KMS-11 (cell line): ENCODE data around the gene FMNL2.

Source experiments
- H2AFZ ChIP-seq: fragments of 200-600 bp; sonication (generic); 2 replicates; pipeline ENCODE4 v1.6.1; 2016; ENCODE audit warnings: antibody characterized with exemption, mixed run types, low read depth
- H3K27ac ChIP-seq: fragments of 200-600 bp; sonication (generic); 2 replicates; pipeline ENCODE4 v1.6.1; 2016; ENCODE audit warnings: mild to moderate bottlenecking, mixed run types
- H3K27me3 ChIP-seq: fragments of 200-600 bp; sonication (generic); 2 replicates; pipeline ENCODE4 v1.6.1; 2017; ENCODE audit warnings: mild to moderate bottlenecking, low read depth, mixed run types, moderate library complexity; ENCODE audit not compliant: insufficient read depth
- H3K36me3 ChIP-seq: fragments of 200-600 bp; sonication (generic); 2 replicates; pipeline ENCODE4 v1.6.1; 2017; ENCODE audit warnings: mild to moderate bottlenecking, mixed run types; ENCODE audit not compliant: insufficient read depth
- H3K4me1 ChIP-seq: fragments of 200-600 bp; sonication (generic); 2 replicates; pipeline ENCODE4 v1.6.1; 2016; ENCODE audit warnings: mild to moderate bottlenecking, low read depth, mixed run types; ENCODE audit not compliant: poor library complexity, severe bottlenecking
- H3K4me2 ChIP-seq: fragments of 200-600 bp; sonication (generic); 2 replicates; pipeline ENCODE4 v1.7.0; 2016; ENCODE audit warnings: mild to moderate bottlenecking, mixed run types
- H3K4me3 ChIP-seq: fragments of 200-600 bp; sonication (generic); IDR thresholded peaks from 2 replicates; pipeline ENCODE4 v1.6.1; 2017; ENCODE audit warnings: low read depth, low read length, mixed read lengths; ENCODE audit not compliant: insufficient read depth
- H3K79me2 ChIP-seq: fragments of 200-600 bp; sonication (generic); 2 replicates; pipeline ENCODE4 v1.6.1; 2016; ENCODE audit warnings: low read depth, mixed run types; ENCODE audit not compliant: insufficient read depth
- H3K9ac ChIP-seq: fragments of 200-600 bp; sonication (generic); 2 replicates; pipeline ENCODE4 v1.6.1; 2016; ENCODE audit warnings: mild to moderate bottlenecking, mixed run types
- H4K20me1 ChIP-seq: fragments of 200-600 bp; sonication (generic); 2 replicates; pipeline ENCODE4 v1.6.1; 2016; ENCODE audit warnings: mild to moderate bottlenecking, mixed run types; ENCODE audit not compliant: insufficient read depth
- TF ChIP-seq, protein P1 (sequence below): fragments of 200-600 bp; sonication (generic); conservative IDR thresholded peaks from 2 replicates; pipeline ENCODE4 v1.6.1; 2017; ENCODE audit warnings: low read depth, mild to moderate bottlenecking, antibody characterized with exemption, low read length, moderate library complexity, mixed read lengths

FMNL2 gene

DNA sequence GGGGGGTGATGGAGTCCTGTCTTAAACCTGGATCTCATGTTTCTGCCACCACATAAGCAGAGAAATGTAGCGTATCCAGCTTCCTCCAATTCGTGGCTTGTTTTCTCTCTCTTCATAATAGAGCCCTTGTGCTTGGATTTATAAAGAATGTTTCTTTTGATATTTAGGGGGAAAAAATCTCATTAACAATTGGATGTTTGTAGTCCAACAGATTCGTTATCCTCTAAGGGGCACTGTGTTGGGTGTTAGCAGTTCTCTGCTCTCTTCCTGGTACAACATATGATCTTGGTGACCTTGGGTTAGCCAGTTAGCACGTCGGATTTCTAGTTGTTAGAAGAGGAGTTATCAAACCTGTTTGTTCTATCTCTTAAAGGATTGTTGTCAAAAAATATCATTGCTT is 127.8 kb downstream of the FMNL2 start:
- Histone ChIP-seq H3K9ac (no peak overlapping the region), H3K4me2 (no peak overlapping the region), H3K4me1 (no peaks in the 10 kb centered on the region), H3K27me3 (no peaks in the 10 kb centered on the region), H3K4me3 (no peak overlapping the region), H4K20me1 (no peaks in the 10 kb centered on the region), H3K79me2 (no peaks in the 10 kb centered on the region), H2AFZ (no peak overlapping the region), H3K36me3 (no peaks in the 10 kb centered on the region), H3K27ac (no peak overlapping the region)
- TF ChIP-seq, protein P1, sequence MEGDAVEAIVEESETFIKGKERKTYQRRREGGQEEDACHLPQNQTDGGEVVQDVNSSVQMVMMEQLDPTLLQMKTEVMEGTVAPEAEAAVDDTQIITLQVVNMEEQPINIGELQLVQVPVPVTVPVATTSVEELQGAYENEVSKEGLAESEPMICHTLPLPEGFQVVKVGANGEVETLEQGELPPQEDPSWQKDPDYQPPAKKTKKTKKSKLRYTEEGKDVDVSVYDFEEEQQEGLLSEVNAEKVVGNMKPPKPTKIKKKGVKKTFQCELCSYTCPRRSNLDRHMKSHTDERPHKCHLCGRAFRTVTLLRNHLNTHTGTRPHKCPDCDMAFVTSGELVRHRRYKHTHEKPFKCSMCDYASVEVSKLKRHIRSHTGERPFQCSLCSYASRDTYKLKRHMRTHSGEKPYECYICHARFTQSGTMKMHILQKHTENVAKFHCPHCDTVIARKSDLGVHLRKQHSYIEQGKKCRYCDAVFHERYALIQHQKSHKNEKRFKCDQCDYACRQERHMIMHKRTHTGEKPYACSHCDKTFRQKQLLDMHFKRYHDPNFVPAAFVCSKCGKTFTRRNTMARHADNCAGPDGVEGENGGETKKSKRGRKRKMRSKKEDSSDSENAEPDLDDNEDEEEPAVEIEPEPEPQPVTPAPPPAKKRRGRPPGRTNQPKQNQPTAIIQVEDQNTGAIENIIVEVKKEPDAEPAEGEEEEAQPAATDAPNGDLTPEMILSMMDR, result no peak

- Histone ChIP-seq H3K4me2 (no peak overlapping the region), H3K9ac (no peak overlapping the region), H2AFZ (no peak overlapping the region), H4K20me1 (no peaks in the 10 kb centered on the region), H3K4me3 (no peak overlapping the region), H3K79me2 (no peaks in the 10 kb centered on the region), H3K27me3 (no peaks in the 10 kb centered on the region), H3K36me3 (no peaks in the 10 kb centered on the region), H3K27ac (no peak overlapping the region), H3K4me1 (no peaks in the 10 kb centered on the region)
- TF ChIP-seq, protein P1, result no peak
These were observed 130.0 kb downstream of the FMNL2 start for GRCh38 chr2:152464851-152465470.

DNA sequence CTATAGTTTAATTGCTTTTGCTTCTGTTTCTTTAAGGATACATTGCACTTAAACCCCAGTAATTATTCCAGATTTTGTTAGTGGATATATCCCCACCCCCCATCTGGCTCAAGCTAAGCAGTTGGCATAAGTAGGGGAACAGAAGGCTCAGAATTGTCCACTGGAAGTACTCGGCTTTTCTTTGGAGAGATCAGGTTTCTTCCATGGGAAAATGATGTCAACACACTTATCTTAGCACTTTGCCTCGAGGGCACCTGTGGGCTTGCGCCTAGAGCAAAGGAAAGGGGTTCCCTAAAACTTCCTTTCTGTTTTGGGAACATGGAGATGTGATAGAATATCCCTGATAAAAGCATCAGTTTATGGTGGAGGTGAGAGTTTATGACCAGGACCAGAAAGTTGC is 130.6 kb downstream of the FMNL2 start:
- Histone ChIP-seq H3K4me1 (no peaks in the 10 kb centered on the region), H3K9ac (no peak overlapping the region), H4K20me1 (no peaks in the 10 kb centered on the region), H3K4me2 (no peak overlapping the region), H3K4me3 (no peak overlapping the region), H3K36me3 (no peaks in the 10 kb centered on the region), H3K27me3 (no peaks in the 10 kb centered on the region), H3K79me2 (no peaks in the 10 kb centered on the region), H3K27ac (no peak overlapping the region), H2AFZ (no peak overlapping the region)
- TF ChIP-seq, protein P1, result no peak

DNA sequence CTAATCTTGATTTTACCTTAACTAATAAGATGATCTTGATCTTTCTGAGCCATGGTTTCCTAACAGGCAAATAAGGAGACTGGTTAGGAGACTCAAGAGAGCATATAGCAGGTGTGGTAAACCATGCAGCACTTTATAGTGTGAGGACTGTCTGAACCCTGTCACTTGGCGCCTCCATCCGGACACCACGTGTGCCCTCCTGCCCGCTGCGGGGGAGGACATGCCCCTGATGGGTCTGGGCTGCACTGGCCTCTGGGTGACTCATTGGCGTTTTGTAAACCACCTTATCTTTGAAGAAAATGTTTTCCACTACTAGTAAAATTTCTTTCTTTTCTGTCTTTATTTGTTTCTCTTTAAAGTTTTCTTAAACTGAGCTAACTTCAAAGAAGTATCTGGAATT is 131.1 kb downstream of the FMNL2 start:
- Histone ChIP-seq H3K4me3 (no peak overlapping the region), H4K20me1 (no peaks in the 10 kb centered on the region), H3K9ac (no peak overlapping the region), H3K27ac (no peak overlapping the region), H3K79me2 (no peaks in the 10 kb centered on the region), H3K36me3 (no peaks in the 10 kb centered on the region), H2AFZ (no peak overlapping the region), H3K27me3 (no peaks in the 10 kb centered on the region), H3K4me1 (no peaks in the 10 kb centered on the region), H3K4me2 (no peak overlapping the region)
- TF ChIP-seq, protein P1, result no peak
